DMS53 treated with DMSO at 0.1 percent for 48 hours (cell line): ENCODE measurements around the gene FHL1.
"Not testable (repeated sequence)": the region's sequence is repeated elsewhere in the genome, so short reads cannot be mapped to it uniquely, and the experiment has no call there.

Source experiments
- DNase-seq: peaks from one replicate; lab custom pipeline; 2025; ENCODE audit not compliant: unreplicated experiment; lab: John Stamatoyannopoulos, UW

FHL1 gene

DNA sequence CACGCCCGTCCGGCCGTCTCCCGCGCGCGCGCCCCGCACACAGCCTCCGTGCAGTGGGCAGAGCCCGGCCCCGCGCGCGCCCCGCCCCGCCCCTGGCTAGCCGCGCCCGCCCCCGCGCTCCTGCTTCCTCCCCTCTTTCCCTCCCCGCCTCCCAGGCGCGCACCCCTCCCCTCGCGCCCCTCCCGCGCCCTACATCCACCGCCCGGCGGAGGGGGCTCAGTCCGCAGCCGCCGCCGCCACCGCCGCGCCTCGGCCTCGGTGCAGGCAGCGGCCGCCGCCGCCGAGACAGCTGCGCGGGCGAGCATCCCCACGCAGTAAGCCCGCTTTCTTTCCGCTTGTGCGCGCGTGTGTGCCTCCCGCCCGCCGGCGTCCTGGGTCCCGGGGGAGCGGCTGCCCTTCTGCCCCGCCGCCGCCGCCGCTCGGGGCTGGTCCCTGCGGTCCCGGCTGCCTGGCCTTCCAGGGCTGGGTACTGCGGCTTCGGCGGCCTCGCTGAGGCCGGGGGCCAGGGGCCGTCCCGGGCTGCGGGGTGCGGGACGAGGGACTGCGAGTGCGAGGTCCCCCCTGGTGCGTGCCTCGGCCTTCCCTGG lies at the start of gene FHL1:
TSS of gene FHL1 (plus strand) at position 219 of the 587 bp plus-strand sequence.
- no peak for DNase-seq

GRCh38 chrX:136097871-136098805 lies 49.2 kb upstream of the FHL1 start:
- DNase-seq, result no peak

GRCh38 chrX:136104936-136105335 lies 42.4 kb upstream of the FHL1 start:
- no peak for DNase-seq

DNA sequence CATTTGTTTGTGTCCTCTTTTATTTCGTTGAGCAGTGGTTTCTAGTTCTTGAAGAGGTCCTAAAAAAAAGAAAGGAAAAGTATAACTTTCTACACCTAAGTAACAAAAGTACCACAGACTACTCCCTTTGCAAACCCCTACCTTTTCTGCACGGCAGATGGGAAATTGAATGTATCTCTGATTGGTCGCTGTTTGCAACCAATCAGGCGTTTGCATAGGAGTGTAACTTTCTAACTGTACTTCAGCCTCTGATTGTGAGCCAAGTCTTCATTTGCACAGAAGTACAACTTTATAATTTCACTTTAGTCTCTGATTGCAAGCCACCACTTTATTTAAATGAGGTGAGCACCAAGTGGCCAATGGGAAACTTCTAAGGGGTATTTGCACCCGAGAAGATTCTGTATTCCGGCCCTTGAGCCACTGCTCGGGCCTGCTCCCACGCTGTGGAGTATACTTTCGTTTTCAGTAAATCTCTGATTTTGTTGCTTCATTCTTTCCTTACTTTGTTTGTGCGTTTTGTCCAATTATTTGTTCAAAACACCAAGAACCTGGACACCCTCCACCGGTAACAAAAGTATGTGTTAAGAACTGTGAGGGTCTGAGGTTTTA lies 40.3 kb upstream of the FHL1 start:
- no peak for DNase-seq

DNA sequence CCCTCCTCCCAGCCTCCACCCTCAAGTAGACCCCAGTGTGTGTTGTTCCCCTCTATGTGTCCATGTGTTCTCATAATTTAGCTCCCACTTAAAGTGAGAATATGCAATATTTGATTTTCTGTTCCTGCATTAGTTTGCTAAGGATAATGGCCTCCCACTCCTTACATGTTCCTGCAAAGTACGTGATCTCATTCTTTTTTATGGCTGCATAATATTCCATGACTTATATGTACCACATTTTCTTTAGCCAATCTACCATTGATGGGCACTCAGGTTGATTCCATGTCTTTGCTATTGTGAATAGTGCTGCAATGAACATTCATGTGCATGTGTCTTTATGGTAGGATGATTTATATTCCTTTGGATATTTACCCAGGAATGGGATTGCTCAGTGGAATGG lies 38.4 kb upstream of the FHL1 start:
- not testable (repeated sequence) for DNase-seq

- no peak for DNase-seq
Observed at GRCh38 chrX:136112286-136112685, 35.0 kb upstream of the FHL1 start.

DNA sequence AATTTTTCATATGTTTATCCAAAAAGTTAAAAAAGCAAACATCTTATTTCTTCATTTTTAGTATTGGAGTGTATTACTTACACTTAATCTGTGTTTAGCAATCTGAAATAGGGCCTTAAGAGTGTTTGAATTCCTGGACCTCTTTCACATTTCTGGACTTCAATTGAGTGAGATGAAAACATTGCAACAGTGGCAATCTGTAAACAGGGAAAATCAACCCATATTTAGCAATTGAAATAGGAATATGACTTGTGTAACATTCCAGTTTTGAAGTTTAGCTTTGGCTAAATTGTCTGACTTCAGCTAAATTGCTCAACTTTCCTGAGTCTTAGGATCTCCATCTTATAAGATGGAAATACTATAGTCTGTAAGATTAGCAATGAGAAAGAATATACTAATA lies 34.6 kb upstream of the FHL1 start:
- no peak for DNase-seq

DNA sequence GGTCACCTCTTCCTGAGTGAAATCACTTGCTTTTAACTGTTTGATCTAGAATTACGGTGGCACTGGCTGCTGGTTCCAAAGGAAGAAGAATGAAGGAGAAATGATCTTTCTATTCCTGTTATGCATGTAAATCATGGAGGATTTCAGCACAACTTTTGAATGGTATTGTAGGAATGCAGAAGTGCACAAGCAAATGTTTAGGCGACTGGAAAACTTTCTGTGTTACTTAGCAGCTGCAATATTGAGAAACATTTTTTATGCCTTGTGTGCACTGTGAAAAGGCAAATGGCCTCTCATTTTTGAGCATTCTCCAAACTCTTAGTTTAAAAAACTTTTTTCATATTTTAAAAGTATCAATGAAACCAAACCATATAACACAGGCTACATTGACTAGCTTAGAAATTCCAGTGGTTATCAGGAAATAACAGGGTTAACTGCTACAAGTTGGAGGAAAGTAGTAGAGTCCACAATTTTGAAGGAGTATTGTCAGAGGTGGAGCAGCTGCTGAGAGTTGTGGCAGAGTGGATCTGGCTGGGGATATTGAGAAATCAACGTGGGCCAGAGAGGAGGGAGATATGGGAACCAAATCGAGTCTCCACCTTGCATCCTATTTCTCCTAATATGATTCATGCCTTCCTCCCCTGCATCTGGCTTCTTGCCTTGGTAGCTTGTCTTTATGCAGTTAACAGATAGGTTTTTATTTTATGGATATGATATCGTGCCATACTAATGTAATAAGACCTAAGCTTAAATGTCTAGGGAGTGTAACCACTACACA lies 32.0 kb upstream of the FHL1 start:
- no peak for DNase-seq

DNA sequence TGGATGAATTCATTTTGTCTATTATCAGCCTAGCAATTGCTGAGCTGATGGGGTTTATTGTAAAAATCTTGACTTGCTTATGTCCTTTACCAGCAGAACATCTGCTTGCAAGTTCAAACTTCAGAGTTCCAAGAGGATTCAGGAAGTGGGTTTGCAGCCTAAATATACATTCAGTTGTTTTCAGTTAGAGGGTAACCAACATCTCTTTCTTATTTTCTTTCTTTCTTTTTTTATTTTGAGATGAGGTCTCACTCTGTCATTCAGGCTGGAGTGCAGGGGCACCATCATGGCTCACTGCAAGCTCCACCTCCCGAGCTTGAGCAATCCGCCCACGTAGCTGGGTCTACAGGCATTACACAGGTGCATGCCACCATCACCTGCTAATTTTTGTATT lies 31.4 kb upstream of the FHL1 start:
- DNase-seq, result no peak

GRCh38 chrX:136121788-136122187 lies 25.5 kb upstream of the FHL1 start:
- DNase-seq, result no peak

GRCh38 chrX:136122207-136122606 lies 25.1 kb upstream of the FHL1 start:
- DNase-seq, result no peak

GRCh38 chrX:136125106-136125505 lies 22.2 kb upstream of the FHL1 start:
- DNase-seq, result no peak

GRCh38 chrX:136126371-136126770 lies 21.0 kb upstream of the FHL1 start:
- no peak for DNase-seq

GRCh38 chrX:136126872-136127406 lies 20.4 kb upstream of the FHL1 start:
- no peak for DNase-seq

DNA sequence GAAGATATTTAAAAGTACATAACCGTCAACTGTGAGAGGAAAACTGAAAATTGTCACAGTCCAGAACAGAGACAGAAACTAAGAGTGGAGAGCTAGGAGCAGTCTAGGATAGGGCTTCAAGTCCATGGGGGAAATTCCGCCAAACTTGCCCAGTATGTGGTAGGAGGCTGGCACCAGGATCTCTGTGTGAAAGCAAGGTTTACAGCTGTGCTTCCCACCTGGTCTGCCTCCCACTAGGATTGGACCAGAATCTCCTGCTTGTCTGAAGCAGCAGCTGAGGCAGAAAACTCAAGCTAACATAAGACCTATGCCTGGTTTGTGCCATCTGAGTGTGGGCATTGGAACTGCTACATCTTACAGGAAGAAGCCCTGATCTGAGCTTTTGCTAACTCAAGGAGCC lies 18.6 kb upstream of the FHL1 start:
- DNase-seq, result no peak

DNA sequence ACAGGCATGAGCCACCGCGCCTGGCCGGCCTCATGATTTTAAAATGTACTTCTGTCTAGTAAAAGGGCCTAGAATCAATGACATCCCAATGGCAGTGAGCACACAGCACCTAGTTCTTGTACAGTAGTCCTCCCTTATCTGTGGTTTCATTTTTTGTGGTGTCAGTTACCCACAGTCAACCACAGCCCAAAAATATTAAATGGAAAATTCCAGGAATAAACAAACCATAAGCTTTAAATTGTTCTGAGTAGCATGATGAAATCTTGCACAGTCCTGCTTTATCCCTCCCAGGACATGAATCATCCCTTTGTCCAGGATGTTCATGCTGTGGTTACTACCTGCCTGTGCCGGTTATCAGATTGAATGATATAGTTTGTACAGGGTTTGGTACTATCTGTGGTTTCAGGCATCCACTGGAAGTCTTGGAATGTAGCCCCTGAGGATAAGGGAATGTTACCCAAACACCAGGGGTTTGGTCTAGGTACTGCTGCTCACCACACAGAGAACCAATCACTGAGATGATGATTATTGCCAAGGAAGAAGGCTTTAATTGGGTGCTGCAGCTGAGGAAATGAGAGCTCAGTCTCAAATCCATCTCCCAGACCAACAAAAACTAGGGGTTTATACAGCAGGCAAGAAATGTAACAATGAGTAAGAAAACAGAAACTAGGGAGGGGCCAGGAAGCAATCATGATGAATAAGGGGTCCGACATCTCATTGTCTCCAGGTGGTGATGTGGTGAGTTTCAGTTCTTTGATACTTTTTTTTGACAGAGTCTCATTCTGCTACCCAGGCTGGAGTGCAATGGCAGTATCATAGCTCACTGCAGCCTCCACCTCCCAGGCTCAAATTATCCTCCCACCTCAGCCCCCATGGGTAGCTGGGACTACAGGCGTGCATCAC lies 16.2 kb upstream of the FHL1 start:
- no peak for DNase-seq

DNA sequence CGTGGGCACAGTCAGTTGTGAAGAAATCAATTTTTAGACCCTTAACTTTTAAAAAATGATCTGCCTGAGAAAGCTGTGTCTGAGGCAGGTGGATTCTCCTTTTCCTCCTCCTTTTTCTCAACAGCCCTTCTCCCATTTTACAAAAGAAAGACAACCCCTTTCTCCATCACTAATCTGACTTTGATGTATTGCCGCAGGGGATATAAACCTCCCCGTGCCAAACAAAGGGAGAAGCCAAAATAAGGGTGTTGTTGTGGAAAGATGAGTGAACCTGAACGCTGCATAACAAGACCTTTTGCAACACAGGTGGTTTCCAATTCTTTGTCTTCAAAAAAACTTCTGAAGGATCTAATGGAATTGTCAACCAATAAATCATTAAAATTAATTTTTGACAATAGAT lies 8.4 kb upstream of the FHL1 start:
- DNase-seq, result no peak

GRCh38 chrX:136141569-136141968 lies 5.8 kb upstream of the FHL1 start:
- no peak for DNase-seq

DNA sequence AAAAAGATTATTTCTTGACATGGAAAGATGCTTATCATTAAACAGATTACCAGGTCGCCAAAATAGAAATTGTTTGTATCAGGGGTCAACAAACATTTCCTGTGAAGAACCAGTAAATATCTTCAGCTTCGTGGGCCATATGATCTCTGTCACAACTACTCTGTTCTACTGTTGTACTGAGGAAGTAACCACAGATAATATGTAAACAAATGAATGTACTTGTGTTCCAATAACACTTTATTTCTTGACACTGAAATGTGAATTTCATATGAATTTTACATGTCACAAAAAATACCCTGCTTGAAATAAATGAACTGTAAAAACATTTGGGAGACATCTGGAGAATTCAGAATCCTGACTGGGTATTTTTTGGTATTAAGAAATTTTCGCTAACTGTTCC lies 4.7 kb upstream of the FHL1 start:
- no peak for DNase-seq

DNA sequence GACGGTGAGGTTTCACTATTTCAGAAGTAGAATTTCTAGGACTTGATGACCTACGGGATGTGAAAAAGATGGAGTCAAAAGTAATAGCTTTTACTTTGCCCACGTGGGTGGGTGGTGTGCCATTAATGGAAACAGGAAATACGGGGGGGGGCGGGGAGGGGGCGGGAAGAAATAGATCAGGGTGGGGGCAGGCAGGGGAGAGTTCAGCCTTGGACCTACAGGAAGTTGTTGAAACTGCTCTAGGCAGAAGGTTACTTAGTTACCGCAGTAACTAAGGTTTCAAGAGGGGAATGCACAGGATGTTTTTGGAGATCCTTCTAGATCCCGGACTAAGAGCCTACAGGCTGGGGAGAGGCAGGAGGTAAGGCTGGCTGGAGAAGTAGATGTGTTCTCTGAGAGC lies 3.6 kb upstream of the FHL1 start:
- DNase-seq, result no peak
